BLaER1 (cell line): ENCODE measurements around the gene CCDC127.
A peak's percentile ranks its signal among the peaks of the same experiment; 100 is the strongest.

Experiments used
- H3K27ac ChIP-seq: shearing (Covaris generic); formaldehyde crosslinking; 2 replicates; pipeline ENCODE4 v1.8.1; 2022
- H3K27me3 ChIP-seq: shearing (Covaris generic); formaldehyde crosslinking; 2 replicates; pipeline ENCODE4 v1.8.1; 2022
- H3K36me3 ChIP-seq: shearing (Covaris generic); formaldehyde crosslinking; 2 replicates; pipeline ENCODE4 v1.8.1; 2022
- H3K4me1 ChIP-seq: shearing (Covaris generic); formaldehyde crosslinking; 2 replicates; pipeline ENCODE4 v1.8.1; 2022
- H3K4me2 ChIP-seq: shearing (Covaris generic); formaldehyde crosslinking; 2 replicates; pipeline ENCODE4 v1.8.1; 2022
- H3K4me3 ChIP-seq: shearing (Covaris generic); formaldehyde crosslinking; 2 replicates; pipeline ENCODE4 v1.8.1; 2022
- H3K9ac ChIP-seq: shearing (Covaris generic); formaldehyde crosslinking; 2 replicates; pipeline ENCODE4 v1.8.1; 2022
- H3K9me3 ChIP-seq: shearing (Covaris generic); formaldehyde crosslinking; 2 replicates; pipeline ENCODE4 v1.8.1; 2022
- H4K20me1 ChIP-seq: shearing (Covaris generic); formaldehyde crosslinking; 2 replicates; pipeline ENCODE4 v1.8.1; 2022
- Cebpa-rat ChIP-seq: shearing (Covaris generic); IDR thresholded peaks from 2 replicates; pipeline ENCODE4 v1.8.1; 2022

CCDC127 gene

GRCh38 chr5:182126-182525, 35.8 kb downstream of the CCDC127 start:
- Histone ChIP-seq H3K9ac (no peak overlapping the region), H4K20me1 (no peaks in the 10 kb centered on the region), H3K4me3 (no peak overlapping the region)

GRCh38 chr5:181566-181965, 36.4 kb downstream of the CCDC127 start:
- Histone ChIP-seq H3K9ac (no peak overlapping the region), H3K4me1 (peaks cover 48% of the 10 kb centered on the region), H4K20me1 (no peaks in the 10 kb centered on the region), H3K36me3 (peaks cover 49% of the 10 kb centered on the region), H3K27ac (no peak overlapping the region), H3K27me3 (no peaks in the 10 kb centered on the region), H3K4me3 (no peak overlapping the region), H3K4me2 (no peak overlapping the region), H3K9me3 (no peaks in the 10 kb centered on the region)
- TF ChIP-seq Cebpa-rat: no peak

More at GRCh38 chr5:182126-182525, 35.8 kb downstream of the CCDC127 start:
- H3K4me2 ChIP-seq: no peak overlapping the region
- peaks cover 49% of the 10 kb centered on the region for H3K36me3 ChIP-seq
- H3K27me3 ChIP-seq: no peaks in the 10 kb centered on the region
- no peak for TF ChIP-seq Cebpa-rat
- H3K4me1 ChIP-seq: peaks cover 48% of the 10 kb centered on the region
- H3K27ac ChIP-seq: no peak overlapping the region
- no peaks in the 10 kb centered on the region for H3K9me3 ChIP-seq

GRCh38 chr5:181160-181559, 36.8 kb downstream of the CCDC127 start:
- H3K4me2 ChIP-seq: no peak overlapping the region
- no peak for TF ChIP-seq Cebpa-rat
- no peak overlapping the region for H3K9ac ChIP-seq
- no peaks in the 10 kb centered on the region for H4K20me1 ChIP-seq
- no peaks in the 10 kb centered on the region for H3K9me3 ChIP-seq
- no peak overlapping the region for H3K27ac ChIP-seq
- H3K4me3 ChIP-seq: no peak overlapping the region
- no peaks in the 10 kb centered on the region for H3K27me3 ChIP-seq
- H3K36me3 ChIP-seq: peaks cover 49% of the 10 kb centered on the region
- peaks cover 48% of the 10 kb centered on the region for H3K4me1 ChIP-seq

GRCh38 chr5:180286-180918, 37.6 kb downstream of the CCDC127 start:
- Histone ChIP-seq H3K27me3 (no peaks in the 10 kb centered on the region), H3K4me2 (no peak overlapping the region), H4K20me1 (no peaks in the 10 kb centered on the region), H3K9ac (no peak overlapping the region), H3K9me3 (no peaks in the 10 kb centered on the region), H3K36me3 (peaks cover 49% of the 10 kb centered on the region), H3K4me3 (no peak overlapping the region), H3K4me1 (peaks cover 46% of the 10 kb centered on the region), H3K27ac (no peak overlapping the region)
- no peak for TF ChIP-seq Cebpa-rat

- Histone ChIP-seq H3K27ac (no peak overlapping the region), H3K4me2 (no peak overlapping the region), H3K4me1 (peaks cover 46% of the 10 kb centered on the region), H3K9ac (no peak overlapping the region), H4K20me1 (no peaks in the 10 kb centered on the region), H3K4me3 (no peak overlapping the region), H3K9me3 (no peaks in the 10 kb centered on the region), H3K36me3 (peaks cover 54% of the 10 kb centered on the region), H3K27me3 (no peaks in the 10 kb centered on the region)
- no peak for TF ChIP-seq Cebpa-rat
Measured at GRCh38 chr5:179401-179800, 38.6 kb downstream of the CCDC127 start.

- no peaks in the 10 kb centered on the region for H3K27me3 ChIP-seq
- peaks cover 61% of the 10 kb centered on the region for H3K36me3 ChIP-seq
- H3K9ac ChIP-seq: no peak overlapping the region
- peaks cover 41% of the 10 kb centered on the region for H3K4me1 ChIP-seq
- H3K27ac ChIP-seq: no peak overlapping the region
- no peak overlapping the region for H3K4me3 ChIP-seq
- H3K4me2 ChIP-seq: no peak overlapping the region
- H4K20me1 ChIP-seq: no peaks in the 10 kb centered on the region
- TF ChIP-seq Cebpa-rat: no peak
- H3K9me3 ChIP-seq: no peaks in the 10 kb centered on the region
Measured at GRCh38 chr5:178110-178509, 39.8 kb downstream of the CCDC127 start.

GRCh38 chr5:176296-176823, 41.6 kb downstream of the CCDC127 start:
- Histone ChIP-seq H3K9ac (0 out of 2 replicates have a peak overlapping the region, but pooled peaks have one; percentile 25), H3K4me2 (peak overlapping the region; percentile 77), H3K27ac (peak overlapping the region; percentile 57), H3K4me3 (0 out of 2 replicates have a peak overlapping the region, but pooled peaks have one; percentile 2), H4K20me1 (no peaks in the 10 kb centered on the region), H3K27me3 (no peaks in the 10 kb centered on the region), H3K4me1 (peaks cover 50% of the 10 kb centered on the region), H3K36me3 (peaks cover 61% of the 10 kb centered on the region), H3K9me3 (no peaks in the 10 kb centered on the region)
- TF ChIP-seq Cebpa-rat: no peak

GRCh38 chr5:174876-175465, 43.0 kb downstream of the CCDC127 start:
- Histone ChIP-seq H3K9me3 (no peaks in the 10 kb centered on the region), H3K4me3 (no peak overlapping the region), H3K4me1 (peaks cover 64% of the 10 kb centered on the region), H3K9ac (0 out of 2 replicates have a peak overlapping the region, but pooled peaks have one; percentile 18), H3K27me3 (no peaks in the 10 kb centered on the region), H4K20me1 (no peaks in the 10 kb centered on the region), H3K36me3 (peaks cover 56% of the 10 kb centered on the region), H3K4me2 (peak overlapping the region; percentile 61), H3K27ac (peak overlapping the region; percentile 56; the same call in 1 of the 2 replicates)
- TF ChIP-seq Cebpa-rat: no peak

GRCh38 chr5:174291-174600, 43.7 kb downstream of the CCDC127 start:
- Histone ChIP-seq H3K36me3 (peaks cover 49% of the 10 kb centered on the region), H4K20me1 (no peaks in the 10 kb centered on the region), H3K4me1 (peaks cover 65% of the 10 kb centered on the region), H3K9ac (no peak overlapping the region), H3K4me3 (no peak overlapping the region), H3K4me2 (no peak overlapping the region), H3K27me3 (no peaks in the 10 kb centered on the region), H3K9me3 (no peaks in the 10 kb centered on the region), H3K27ac (no peak overlapping the region)
- no peak for TF ChIP-seq Cebpa-rat

GRCh38 chr5:173392-174290, 44.3 kb downstream of the CCDC127 start:
- no peak overlapping the region for H3K9ac ChIP-seq
- TF ChIP-seq Cebpa-rat: no peak
- no peaks in the 10 kb centered on the region for H3K9me3 ChIP-seq
- no peak overlapping the region for H3K27ac ChIP-seq
- no peak overlapping the region for H3K4me3 ChIP-seq
- H3K27me3 ChIP-seq: no peaks in the 10 kb centered on the region
- peaks cover 46% of the 10 kb centered on the region for H3K36me3 ChIP-seq
- H3K4me2 ChIP-seq: no peak overlapping the region
- no peaks in the 10 kb centered on the region for H4K20me1 ChIP-seq
- peaks cover 71% of the 10 kb centered on the region for H3K4me1 ChIP-seq
